ENCODE measurements around the gene DMRT3. TPM values are rescaled to one million over a fixed set of nuclear protein-coding genes. Genes with fewer than 3 reads are reported as not detected.
"Not testable (repeated sequence)": the region's sequence is repeated elsewhere in the genome, so short reads cannot be mapped to it uniquely, and the experiment has no call there.

DMRT3 gene
- total and polyA plus RNA-seq, 10 donors: not detected

- 84 to 96% (median 93%) methylated on average over 4 of the region's 4 CpGs for WGBS, 5 donors
- TF ChIP-seq CTCF (IDR thresholded peaks at IDR 0.05 in 8 of 11, conservative IDR thresholded peaks at IDR 0.05 in 3 of 11) (no peak), POLR2A (IDR thresholded peaks at IDR 0.05) (no peak), POLR2AphosphoS5 (IDR thresholded peaks at IDR 0.05) (no peak)
- DNase-seq: no peak
- intact Hi-C loops (cut with DNase I; ENCODE audit: low total_unique reads): no loop called here
- peaks cover 0 to 10% (median 0%) of the 10 kb centered on the region in 7 donors for H3K27me3 ChIP-seq (replicated peaks in 1 of 7)
- H3K9me3 ChIP-seq: peaks cover 0 to 12% (median 7%) of the 10 kb centered on the region in 8 donors
- H3K27ac ChIP-seq: no peak overlapping the region
- H3K4me3 ChIP-seq: no peak overlapping the region
- no peaks in the 10 kb centered on the region for H3K36me3 ChIP-seq
- peaks cover 0 to 16% (median 0%) of the 10 kb centered on the region in 6 donors for H3K4me1 ChIP-seq
Measured at GRCh38 chr9:995192-995591, 18.7 kb downstream of the DMRT3 start.

- no peak overlapping the region for H3K4me3 ChIP-seq
- TF ChIP-seq CTCF (IDR thresholded peaks at IDR 0.05 in 8 of 11, conservative IDR thresholded peaks at IDR 0.05 in 3 of 11) (no peak), POLR2AphosphoS5 (IDR thresholded peaks at IDR 0.05) (no peak), POLR2A (IDR thresholded peaks at IDR 0.05) (no peak)
- H3K4me1 ChIP-seq: peaks cover 0 to 16% (median 0%) of the 10 kb centered on the region in 6 donors
- intact Hi-C loops (cut with DNase I; ENCODE audit: low total_unique reads): no loop called here
- peaks cover 0 to 4% (median 0%) of the 10 kb centered on the region in 7 donors for H3K27me3 ChIP-seq (replicated peaks in 1 of 7)
- H3K9me3 ChIP-seq: peaks cover 0 to 12% (median 7%) of the 10 kb centered on the region in 8 donors
- WGBS, 5 donors: 56 to 74% (median 65%) methylated on average over 3 of the region's 3 CpGs
- H3K36me3 ChIP-seq: no peaks in the 10 kb centered on the region
- H3K27ac ChIP-seq: no peak overlapping the region
- no peak for DNase-seq
Measured at GRCh38 chr9:995781-996180, 19.3 kb downstream of the DMRT3 start.

GRCh38 chr9:998299-999110 is 22.1 kb downstream of the DMRT3 start:
- Histone ChIP-seq H3K4me1 (peaks cover 0 to 16% (median 0%) of the 10 kb centered on the region in 6 donors), H3K9me3 (peaks cover 0 to 12% (median 7%) of the 10 kb centered on the region in 8 donors)
- intact Hi-C loops (cut with DNase I; ENCODE audit: low total_unique reads); DNase-seq; H3K27me3 ChIP-seq (replicated peaks in 1 of 7); H3K4me3 ChIP-seq; H3K36me3 ChIP-seq; H3K27ac ChIP-seq: not testable (repeated sequence)
- 65 to 80% (median 75%) methylated on average over 25 to 29 of the region's 55 CpGs for WGBS, 5 donors
- TF ChIP-seq CTCF (IDR thresholded peaks at IDR 0.05 in 8 of 11, conservative IDR thresholded peaks at IDR 0.05 in 3 of 11): peak in 6 of 11 experiments; percentile 16 to 55 (median 30)

GRCh38 chr9:1001838-1002237 is 25.4 kb downstream of the DMRT3 start:
- no peak overlapping the region for H3K27ac ChIP-seq
- WGBS, 5 donors: 88 to 93% (median 90%) methylated on average over 4 of the region's 4 CpGs
- H3K9me3 ChIP-seq: peaks cover 0 to 12% (median 7%) of the 10 kb centered on the region in 8 donors
- peaks cover 0 to 14% (median 0%) of the 10 kb centered on the region in 6 donors for H3K4me1 ChIP-seq
- H3K27me3 ChIP-seq (replicated peaks in 1 of 7): peaks cover 0 to 15% (median 0%) of the 10 kb centered on the region in 7 donors
- H3K4me3 ChIP-seq: no peak overlapping the region
- no peaks in the 10 kb centered on the region for H3K36me3 ChIP-seq
- intact Hi-C loops (cut with DNase I; ENCODE audit: low total_unique reads): loop anchor here (10.0 kb wide), 1 partner anchor 387 kb away; no protein-coding TSS in a partner anchor
- DNase-seq: no peak
- TF ChIP-seq POLR2AphosphoS5 (IDR thresholded peaks at IDR 0.05): no peak
- TF ChIP-seq CTCF (IDR thresholded peaks at IDR 0.05 in 8 of 11, conservative IDR thresholded peaks at IDR 0.05 in 3 of 11): no peak
- no peak for TF ChIP-seq POLR2A (IDR thresholded peaks at IDR 0.05)

Measured in spleen (tissue), 11 donors.